A673 (cell line): ENCODE results near the gene MFRP.

Experiments used
- EZH2 ChIP-seq: fragments of 200-600 bp; sonication (generic); IDR thresholded peaks from 2 replicates; pipeline ENCODE4 v1.6.1; 2017; ENCODE audit warnings: borderline replicate concordance, low read depth, mild to moderate bottlenecking, mixed read lengths, antibody characterized with exemption, low read length; ENCODE audit not compliant: poor library complexity, severe bottlenecking
- TF ChIP-seq, protein P1 (sequence below): fragments of 300-800, 200-600 bp; sonication (generic); conservative IDR thresholded peaks from 2 replicates; pipeline ENCODE4 v1.5.1; 2017; ENCODE audit warnings: low read depth, mild to moderate bottlenecking, antibody characterized with exemption, low read length, moderate library complexity, mixed read lengths

DNA sequence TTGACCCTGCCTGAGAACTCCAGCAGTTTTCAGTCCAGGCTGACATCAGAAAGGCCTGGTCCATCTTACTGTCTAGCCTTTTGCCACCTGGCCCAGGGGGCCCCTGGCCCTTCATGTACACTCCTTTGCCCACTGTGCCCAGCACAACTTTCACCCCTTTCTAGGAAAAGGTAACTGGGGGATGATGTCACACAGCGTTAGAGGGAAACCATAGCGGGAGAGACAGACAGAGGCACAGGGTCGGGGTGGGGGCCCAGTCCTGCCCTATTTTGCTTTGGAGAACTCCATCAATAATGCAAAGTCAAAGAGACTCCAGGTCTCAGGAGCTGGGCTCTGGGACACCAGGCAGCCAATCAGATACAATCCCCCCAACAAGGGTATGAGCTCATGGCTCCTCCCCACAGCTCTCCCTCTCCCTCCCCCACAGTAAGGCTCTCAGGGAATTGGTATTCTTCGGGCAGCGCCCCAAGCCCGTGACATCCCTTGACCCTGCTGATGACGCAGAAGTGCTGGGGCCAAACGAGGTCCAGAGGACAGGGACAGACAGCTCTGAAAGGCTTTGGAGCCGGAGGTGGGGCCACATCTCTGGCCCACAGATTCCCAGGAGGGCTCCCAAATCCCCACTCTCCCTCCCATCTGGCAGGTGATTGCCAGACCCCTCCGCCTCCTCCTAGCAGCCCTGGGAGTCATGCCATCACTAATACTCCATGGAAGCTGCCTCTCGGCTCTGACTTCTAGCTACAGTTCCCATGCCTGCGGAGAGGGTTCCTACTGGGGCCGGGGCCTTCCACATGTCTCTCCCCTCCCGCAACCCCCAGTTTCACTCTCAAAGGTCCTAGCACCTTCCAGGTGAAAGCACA is 29.1 kb upstream of the MFRP start:
- TF ChIP-seq, protein P1, sequence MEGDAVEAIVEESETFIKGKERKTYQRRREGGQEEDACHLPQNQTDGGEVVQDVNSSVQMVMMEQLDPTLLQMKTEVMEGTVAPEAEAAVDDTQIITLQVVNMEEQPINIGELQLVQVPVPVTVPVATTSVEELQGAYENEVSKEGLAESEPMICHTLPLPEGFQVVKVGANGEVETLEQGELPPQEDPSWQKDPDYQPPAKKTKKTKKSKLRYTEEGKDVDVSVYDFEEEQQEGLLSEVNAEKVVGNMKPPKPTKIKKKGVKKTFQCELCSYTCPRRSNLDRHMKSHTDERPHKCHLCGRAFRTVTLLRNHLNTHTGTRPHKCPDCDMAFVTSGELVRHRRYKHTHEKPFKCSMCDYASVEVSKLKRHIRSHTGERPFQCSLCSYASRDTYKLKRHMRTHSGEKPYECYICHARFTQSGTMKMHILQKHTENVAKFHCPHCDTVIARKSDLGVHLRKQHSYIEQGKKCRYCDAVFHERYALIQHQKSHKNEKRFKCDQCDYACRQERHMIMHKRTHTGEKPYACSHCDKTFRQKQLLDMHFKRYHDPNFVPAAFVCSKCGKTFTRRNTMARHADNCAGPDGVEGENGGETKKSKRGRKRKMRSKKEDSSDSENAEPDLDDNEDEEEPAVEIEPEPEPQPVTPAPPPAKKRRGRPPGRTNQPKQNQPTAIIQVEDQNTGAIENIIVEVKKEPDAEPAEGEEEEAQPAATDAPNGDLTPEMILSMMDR: no peak
- TF ChIP-seq EZH2: no peak
